OCI-LY1 (cell line): ENCODE data around the gene CIAO3.
A peak's percentile ranks its signal among the peaks of the same experiment; 100 is the strongest.

Experiments
- H2AFZ ChIP-seq: fragments of 200-600 bp; sonication (generic), shearing (Covaris generic); 2 replicates; pipeline ENCODE4 v1.6.0; 2014; ENCODE audit warnings: antibody characterized with exemption, mild to moderate bottlenecking, low read length
- H3F3A ChIP-seq: fragments of 200-600 bp; sonication (generic), shearing (Covaris generic); 2 replicates; pipeline ENCODE4 v1.6.0; 2014; ENCODE audit warnings: mild to moderate bottlenecking, antibody characterized with exemption, low read length, moderate library complexity; ENCODE audit not compliant: insufficient read depth
- H3K27ac ChIP-seq: fragments of 200-600 bp; sonication (generic); 2 replicates; pipeline ENCODE4 v1.5.1; 2014; ENCODE audit warnings: low read length, mixed run types, mild to moderate bottlenecking, low read depth; ENCODE audit not compliant: poor library complexity, severe bottlenecking
- H3K27me3 ChIP-seq: fragments of 200-600 bp; sonication (generic); 2 replicates; pipeline ENCODE4 v1.6.0; 2014; ENCODE audit warnings: antibody characterized with exemption, mild to moderate bottlenecking, low read length, moderate library complexity; ENCODE audit not compliant: insufficient read depth
- H3K36me3 ChIP-seq: fragments of 200-600 bp; sonication (generic); 2 replicates; pipeline ENCODE4 v1.6.1; 2014; ENCODE audit warnings: mild to moderate bottlenecking, antibody characterized with exemption, low read length, moderate library complexity, mixed read lengths; ENCODE audit not compliant: insufficient read depth
- H3K4me1 ChIP-seq: fragments of 200-600 bp; sonication (generic); 2 replicates; pipeline ENCODE4 v1.5.1; 2014; ENCODE audit warnings: mild to moderate bottlenecking, low read length, moderate library complexity; ENCODE audit not compliant: insufficient read depth, severe bottlenecking
- H3K4me2 ChIP-seq: fragments of 200-600 bp; sonication (generic), shearing (Covaris generic); 2 replicates; pipeline ENCODE4 v1.6.1; 2014; ENCODE audit warnings: low read length
- H3K4me3 ChIP-seq: fragments of 200-600 bp; sonication (generic); 2 replicates; pipeline ENCODE4 v1.5.1; 2014; ENCODE audit warnings: low read length, low read depth, mild to moderate bottlenecking, mixed read lengths; ENCODE audit not compliant: poor library complexity, severe bottlenecking
- H3K79me2 ChIP-seq: fragments of 200-600 bp; shearing (Covaris generic); 2 replicates; pipeline ENCODE4 v1.6.1; 2016; ENCODE audit warnings: mixed run types, low read length, mixed read lengths; ENCODE audit not compliant: insufficient read depth
- H3K9ac ChIP-seq: fragments of 200-600 bp; sonication (generic), shearing (Covaris generic); 2 replicates; pipeline ENCODE4 v1.6.1; 2014; ENCODE audit warnings: mild to moderate bottlenecking, low read length, mixed read lengths
- H3K9me2 ChIP-seq: fragments of 200-600 bp; sonication (generic), shearing (Covaris generic); 2 replicates; pipeline ENCODE4 v1.6.1; 2014; ENCODE audit warnings: low read depth, mild to moderate bottlenecking, low read length, mixed read lengths
- H3K9me3 ChIP-seq: fragments of 200-600 bp; shearing (Covaris generic); 2 replicates; pipeline ENCODE4 v1.6.1; 2014; ENCODE audit warnings: low read length, mixed read lengths
- H4K20me1 ChIP-seq: fragments of 200-600 bp; sonication (generic), shearing (Covaris generic); 2 replicates; pipeline ENCODE4 v1.6.0; 2016; ENCODE audit warnings: mild to moderate bottlenecking, low read length; ENCODE audit not compliant: insufficient read depth
- CTCF ChIP-seq: fragments of 200-600 bp; sonication (generic), shearing (Covaris generic); IDR thresholded peaks from 2 replicates; pipeline ENCODE4 v1.5.1; 2017; ENCODE audit warnings: mild to moderate bottlenecking, antibody characterized with exemption, low read length, moderate library complexity, mixed read lengths
- EZH2 ChIP-seq: fragments of 200-600 bp; sonication (generic), shearing (Covaris generic); IDR thresholded peaks from 2 replicates; pipeline ENCODE4 v1.8.0; 2017; ENCODE audit warnings: borderline replicate concordance, mixed run types, mild to moderate bottlenecking, antibody characterized with exemption, low read length, moderate library complexity, mixed read lengths

The CIAO3 gene

GRCh38 chr16:683396-684070 is 57.3 kb downstream of the CIAO3 start:
- H3F3A ChIP-seq, result no peaks in the 10 kb centered on the region
- H3K9me2 ChIP-seq, result no peaks in the 10 kb centered on the region
- 0 out of 2 replicates have a peak, but pooled peaks cover 8% of the 10 kb centered on the region for H3K79me2 ChIP-seq
- no peaks in the 10 kb centered on the region for H3K9me3 ChIP-seq
- H2AFZ ChIP-seq, result no peak overlapping the region
- peaks cover 46% of the 10 kb centered on the region for H3K4me1 ChIP-seq
- H3K9ac ChIP-seq, result peak overlapping the region; percentile 82
- no peak for TF ChIP-seq EZH2
- no peak for TF ChIP-seq CTCF
- peak overlapping the region; percentile 7 for H3K27ac ChIP-seq
- no peaks in the 10 kb centered on the region for H3K27me3 ChIP-seq
- H3K4me3 ChIP-seq, result peak overlapping the region; percentile 86
- peak overlapping the region; percentile 98 for H3K4me2 ChIP-seq
- H4K20me1 ChIP-seq, result no peaks in the 10 kb centered on the region
- peaks cover 38% of the 10 kb centered on the region for H3K36me3 ChIP-seq

- TF ChIP-seq EZH2, result no peak
- no peak for TF ChIP-seq CTCF
- H3K4me1 ChIP-seq, result peaks cover 44% of the 10 kb centered on the region
- H3K4me2 ChIP-seq, result peak overlapping the region; percentile 98
- no peaks in the 10 kb centered on the region for H3K9me2 ChIP-seq
- no peaks in the 10 kb centered on the region for H3F3A ChIP-seq
- peaks cover 38% of the 10 kb centered on the region for H3K36me3 ChIP-seq
- H3K9ac ChIP-seq, result peak overlapping the region; percentile 82; the same call in 1 of the 2 replicates
- H3K9me3 ChIP-seq, result no peaks in the 10 kb centered on the region
- H4K20me1 ChIP-seq, result no peaks in the 10 kb centered on the region
- no peak overlapping the region for H3K27ac ChIP-seq
- no peaks in the 10 kb centered on the region for H3K27me3 ChIP-seq
- H3K4me3 ChIP-seq, result peak overlapping the region; percentile 86
- H3K79me2 ChIP-seq, result 0 out of 2 replicates have a peak, but pooled peaks cover 8% of the 10 kb centered on the region
- no peak overlapping the region for H2AFZ ChIP-seq
Measured at GRCh38 chr16:682493-683395, 58.1 kb downstream of the CIAO3 start.

GRCh38 chr16:681746-682427 is 58.9 kb downstream of the CIAO3 start:
- Histone ChIP-seq H2AFZ (no peak overlapping the region), H3K79me2 (0 out of 2 replicates have a peak, but pooled peaks cover 8% of the 10 kb centered on the region), H3K4me1 (peaks cover 52% of the 10 kb centered on the region), H3K9me2 (no peaks in the 10 kb centered on the region), H3K4me3 (peak overlapping the region; percentile 86), H3K36me3 (peaks cover 36% of the 10 kb centered on the region), H3K9me3 (no peaks in the 10 kb centered on the region), H4K20me1 (no peaks in the 10 kb centered on the region), H3F3A (no peaks in the 10 kb centered on the region), H3K4me2 (peak overlapping the region; percentile 98), H3K9ac (peak overlapping the region; percentile 86; the same call in 1 of the 2 replicates), H3K27ac (no peak overlapping the region), H3K27me3 (no peaks in the 10 kb centered on the region)
- TF ChIP-seq CTCF (no peak), EZH2 (no peak)
